Activated CD4-positive, CD25-positive, alpha-beta regulatory T cell (primary cell): ENCODE measurements around the gene IFNA21.
"Not testable (repeated sequence)": the region's sequence is repeated elsewhere in the genome, so short reads cannot be mapped to it uniquely, and the experiment has no call there.

ENCODE experiments used
- DNase-seq, 4 experiments: peaks; one replicate each; lab custom pipeline; 2025; lab: John Stamatoyannopoulos, UW

IFNA21 gene

GRCh38 chr9:21166560-21166959, at the start of gene IFNA21:
IFNA21 (minus strand) TSS chr9:21166660; CDS start chr9:21166612, 48 bp downstream.
- not testable (repeated sequence) for DNase-seq

GRCh38 chr9:21213411-21214326, 47.2 kb upstream of the IFNA21 start:
- not testable (repeated sequence) for DNase-seq

GRCh38 chr9:21212160-21212559, 45.7 kb upstream of the IFNA21 start:
- not testable (repeated sequence) for DNase-seq

- DNase-seq = not testable (repeated sequence)
These were observed 44.3 kb upstream of the IFNA21 start for GRCh38 chr9:21210782-21211181.

- no peak for DNase-seq
These were observed 43.9 kb upstream of the IFNA21 start for GRCh38 chr9:21210311-21210710.

GRCh38 chr9:21207043-21207442, 40.6 kb upstream of the IFNA21 start, which contains the start of gene IFNA10:
IFNA10 (minus strand) TSS chr9:21207143; CDS start chr9:21207097, 46 bp downstream.
- not testable (repeated sequence) for DNase-seq

- DNase-seq = no peak
These were observed 38.7 kb upstream of the IFNA21 start for GRCh38 chr9:21205204-21205603.

- DNase-seq = not testable (repeated sequence)
These were observed 35.6 kb upstream of the IFNA21 start, which contains the start of gene IFNA7 for GRCh38 chr9:21202105-21202504. IFNA7 (minus strand) TSS chr9:21202205; CDS start chr9:21202165, 40 bp downstream.

GRCh38 chr9:21194867-21195776, 28.7 kb upstream of the IFNA21 start:
- not testable (repeated sequence) for DNase-seq

GRCh38 chr9:21187487-21187886, 21.0 kb upstream of the IFNA21 start, which contains the start of gene IFNA4:
IFNA4 (minus strand) TSS chr9:21187587; CDS start chr9:21187531, 56 bp downstream.
- not testable (repeated sequence) for DNase-seq

- not testable (repeated sequence) for DNase-seq
These were observed 16.6 kb upstream of the IFNA21 start for GRCh38 chr9:21182810-21183736.

- no peak for DNase-seq
These were observed 8.2 kb upstream of the IFNA21 start for GRCh38 chr9:21174671-21175070.

- no peak for DNase-seq
These were observed 5.7 kb upstream of the IFNA21 start for GRCh38 chr9:21172156-21172555.

- no peak for DNase-seq
These were observed 4.9 kb upstream of the IFNA21 start for GRCh38 chr9:21171351-21171750.

- DNase-seq = no peak
These were observed 944 bp downstream of the IFNA21 start for GRCh38 chr9:21165516-21165915.

GRCh38 chr9:21160178-21160577, 6.3 kb downstream of the IFNA21 start:
- no peak for DNase-seq

- DNase-seq = no peak
These were observed 11.0 kb downstream of the IFNA21 start for GRCh38 chr9:21155501-21155900.

GRCh38 chr9:21154018-21154608, 12.3 kb downstream of the IFNA21 start:
- DNase-seq = no peak

GRCh38 chr9:21153336-21154017, 13.0 kb downstream of the IFNA21 start:
- DNase-seq = no peak

GRCh38 chr9:21144603-21145002, 21.9 kb downstream of the IFNA21 start:
- DNase-seq = no peak
